HFF-Myc (cell line): Measurements from ENCODE around the gene GRIN2B.

Source experiments
- DNase-seq: peaks from one replicate; pipeline ENCODE4 v3.0.0-alpha.2; 2011; ENCODE audit warnings: low read depth; ENCODE audit errors: extremely low read depth
- H3K4me3 ChIP-seq: replicated peaks from 2 replicates; pipeline ENCODE4 v1.5.1; 2011; ENCODE audit warnings: low read depth, mild to moderate bottlenecking, control low read depth, low read length
- CTCF ChIP-seq: IDR thresholded peaks from 2 replicates; pipeline ENCODE4 v1.5.1; 2012; ENCODE audit warnings: mild to moderate bottlenecking, low read depth, low read length, control low read depth; ENCODE audit errors: missing control alignments

The GRIN2B gene

GRCh38 chr12:13992106-13992505 lies 10.7 kb upstream of the GRIN2B start:
- TF ChIP-seq CTCF, result no peak
- no peak overlapping the region for H3K4me3 ChIP-seq
- no peak for DNase-seq

- no peak for TF ChIP-seq CTCF
- DNase-seq, result no peak
- H3K4me3 ChIP-seq, result no peak overlapping the region
These were observed 4.6 kb upstream of the GRIN2B start for GRCh38 chr12:13986031-13986430.

- peak; percentile 28 for TF ChIP-seq CTCF
- no peak overlapping the region for H3K4me3 ChIP-seq
- no peak for DNase-seq
These were observed 588 bp upstream of the GRIN2B start for GRCh38 chr12:13981990-13982389.

- H3K4me3 ChIP-seq, result no peak overlapping the region
- no peak for DNase-seq
- no peak for TF ChIP-seq CTCF
These were observed 685 bp downstream of the GRIN2B start for GRCh38 chr12:13980538-13981295.

- no peak for TF ChIP-seq CTCF
- no peak overlapping the region for H3K4me3 ChIP-seq
- DNase-seq, result no peak
These were observed 1.5 kb downstream of the GRIN2B start for GRCh38 chr12:13979772-13980378.

GRCh38 chr12:13978876-13979275 lies 2.5 kb downstream of the GRIN2B start:
- no peak for DNase-seq
- H3K4me3 ChIP-seq, result no peak overlapping the region
- no peak for TF ChIP-seq CTCF
